Endothelial cell of umbilical vein (primary cell): Measurements from ENCODE around the gene HEATR3. TPM values are rescaled to one million over a fixed set of nuclear protein-coding genes. Genes with fewer than 3 reads are reported as not detected.

Experiments used
- BruUV-seq: library from RNA; stranded (reverse); fragments of 400-500 nt; replicated peaks from 2 replicates; lab custom pipeline; 2021; lab: Mats Ljungman, UMichigan
- CTCF ChIA-PET: fragments of 300-600, 350-600 bp; sonication (Branson Sonifier 250); formaldehyde crosslinking; loops from one replicate; lab custom pipeline; 2021; ENCODE audit warnings: antibody characterized with exemption, inconsistent platforms; lab: Charles Lee
- POLR2A ChIA-PET: fragments of 300-600, 350-600 bp; sonication (Branson Sonifier 250); formaldehyde crosslinking; loops from one replicate; lab custom pipeline; 2021; ENCODE audit warnings: antibody characterized with exemption, inconsistent platforms; lab: Charles Lee
- DNase-seq: peaks from one replicate; pipeline ENCODE4 v3.0.0-alpha.2; 2011; ENCODE audit warnings: low read depth, low spot score
- FAIRE-seq: peaks from 2 replicates; lab custom pipeline; 2011; peaks lifted over from hg19 to GRCh38; lab: Jason Lieb, UNC
- H2AFZ ChIP-seq: 2 replicates; pipeline ENCODE4 v1.6.0; 2012; ENCODE audit warnings: low read depth, low read length, control low read depth, inconsistent platforms
- H3K27ac ChIP-seq: 2 replicates; pipeline ENCODE4 v1.5.1; 2011; ENCODE audit warnings: low read depth, mild to moderate bottlenecking, control low read depth, low read length, moderate library complexity; ENCODE audit not compliant: insufficient read depth
- H3K27me3 ChIP-seq, 2 experiments: 2 replicates each; pipeline versions ENCODE4 v1.6.0 to v1.6.1; 2011; ENCODE audit warnings: low read length in 2 of 2, mixed read lengths in 1 of 2; ENCODE audit not compliant: control insufficient read depth in 2 of 2, insufficient read depth in 2 of 2
- H3K36me3 ChIP-seq, 2 experiments: 2 replicates in 1 of 2; 3 replicates in 1 of 2; pipeline ENCODE4 v1.5.1; 2011; ENCODE audit warnings: low read length in 2 of 2, mild to moderate bottlenecking in 1 of 2, moderate library complexity in 1 of 2; ENCODE audit not compliant: control insufficient read depth in 2 of 2, insufficient read depth in 2 of 2; ENCODE audit errors: extremely low read depth in 1 of 2
- H3K4me1 ChIP-seq: 3 replicates; pipeline ENCODE4 v1.5.1; 2011; ENCODE audit warnings: mild to moderate bottlenecking, low read length; ENCODE audit not compliant: control insufficient read depth, insufficient read depth; ENCODE audit errors: extremely low read depth
- H3K4me2 ChIP-seq: 2 replicates; pipeline ENCODE4 v1.6.1; 2011; ENCODE audit warnings: low read length, control low read depth, mixed read lengths; ENCODE audit not compliant: insufficient read depth
- H3K4me3 ChIP-seq, 3 experiments: fragments of 200-600 bp in 1 of 3; sonication (generic), shearing (Covaris generic) in 1 of 3; replicated peaks in 1 of 3; 2 replicates each; pipeline ENCODE4 v1.5.1; 2011 to 2016; ENCODE audit warnings: control low read depth in 3 of 3, low read length in 3 of 3, mild to moderate bottlenecking in 2 of 3, inconsistent platforms in 1 of 3, low read depth in 1 of 3, moderate library complexity in 1 of 3; ENCODE audit not compliant: insufficient read depth in 1 of 3
- H3K79me2 ChIP-seq: 2 replicates; pipeline ENCODE4 v1.6.0; 2012; ENCODE audit warnings: low read length, inconsistent platforms; ENCODE audit not compliant: control insufficient read depth, insufficient read depth
- H3K9ac ChIP-seq: replicated peaks from 2 replicates; pipeline ENCODE3; 2011; ENCODE audit warnings: low read length, control low read depth; ENCODE audit not compliant: insufficient read depth; ENCODE audit errors: extremely low read depth
- H3K9me1 ChIP-seq: replicated peaks from 3 replicates; pipeline ENCODE4 v1.6.0; 2011; ENCODE audit warnings: mild to moderate bottlenecking, low read length; ENCODE audit not compliant: control insufficient read depth, insufficient read depth; ENCODE audit errors: extremely low read depth
- H3K9me3 ChIP-seq: replicated peaks from 2 replicates; pipeline ENCODE4 v1.5.1; 2012; ENCODE audit warnings: low read length, inconsistent platforms; ENCODE audit not compliant: control insufficient read depth, insufficient read depth
- H4K20me1 ChIP-seq: replicated peaks from 2 replicates; pipeline ENCODE3; 2011; ENCODE audit warnings: mild to moderate bottlenecking, low read length; ENCODE audit not compliant: control insufficient read depth, insufficient read depth; ENCODE audit errors: extremely low read depth
- EZH2 ChIP-seq: IDR thresholded peaks from 2 replicates; pipeline ENCODE4 v1.6.1; 2012; ENCODE audit warnings: borderline replicate concordance, low read depth, mild to moderate bottlenecking, moderate library complexity, low read length, inconsistent platforms; ENCODE audit not compliant: severe bottlenecking
- FOS ChIP-seq: IDR thresholded peaks from 2 replicates; pipeline ENCODE4 v1.6.1; 2011; ENCODE audit warnings: mild to moderate bottlenecking, low read length, moderate library complexity, borderline replicate concordance; ENCODE audit not compliant: insufficient read depth
- GATA2 ChIP-seq: IDR thresholded peaks from 2 replicates; pipeline ENCODE4 v1.7.0; 2011; ENCODE audit warnings: low read depth, mild to moderate bottlenecking, moderate library complexity, mixed read lengths, low read length; ENCODE audit not compliant: insufficient read length, insufficient read depth
- JUN ChIP-seq: IDR thresholded peaks from 2 replicates; pipeline ENCODE4 v1.6.1; 2011; ENCODE audit warnings: borderline replicate concordance, low read depth; ENCODE audit not compliant: insufficient read length, insufficient read depth
- MYC ChIP-seq: IDR thresholded peaks from one replicate; pipeline ENCODE4 v1.6.1; 2011; ENCODE audit warnings: mild to moderate bottlenecking, low read depth, low read length
- POLR2A ChIP-seq: IDR thresholded peaks from 2 replicates; pipeline ENCODE4 v1.6.1; 2012; ENCODE audit warnings: low read depth, mild to moderate bottlenecking, control low read depth, low read length
- POLR2AphosphoS5 ChIP-seq: IDR thresholded peaks from 2 replicates; pipeline ENCODE4 v1.6.1; 2012; ENCODE audit warnings: low read depth, mild to moderate bottlenecking, control low read depth, low read length, moderate library complexity; ENCODE audit not compliant: insufficient read depth
- dilution Hi-C: fragments of 300-500 bp; cut with MboI; formaldehyde crosslinking; loops from one replicate; pipeline ENCODE4 v1.15.0; 2019; ENCODE audit warnings: low sequenced_read_pairs; ENCODE audit not compliant: extremely low pct_ligation_motif_present
- intact Hi-C: fragments of 100-400 bp; cut with micrococcal nuclease; formaldehyde crosslinking; loops from one replicate; pipeline ENCODE4 v1.10.0; 2022
- polyA plus RNA-seq, 4 experiments: library from polyadenylated mRNA; depleted of rRNA in 3 of 4; stranded (reverse) in 3 of 4; unstranded in 1 of 4; fragments of >200 nt; gene quantifications; 2 replicates each; pipeline versions ENCODE4 v1.2.1 to v1.2.3, GENCODE V29; 2011 to 2012; ENCODE audit warnings: missing spikeins in 1 of 4
- small RNA-seq: library from RNA; depleted of rRNA; stranded (forward); fragments of <200 nt; gene quantifications from one replicate; pipeline ENCODE3, GENCODE V24; 2012; ENCODE audit warnings: low replicate concordance, low read depth; ENCODE audit not compliant: insufficient read depth, insufficient read length
- total RNA-seq: library from RNA; stranded (reverse); gene quantifications from 2 replicates; pipeline ENCODE4 v1.2.3, GENCODE V29; 2021
- TF ChIP-seq, protein P1 (sequence below), 2 donors: IDR thresholded peaks; 1 replicate in 1 of 2; 2 replicates in 1 of 2; pipeline ENCODE4 v1.5.1; 2011; ENCODE audit warnings: low read length in 2 of 2, mild to moderate bottlenecking in 2 of 2, moderate library complexity in 2 of 2, control low read depth in 1 of 2, inconsistent platforms in 1 of 2, low read depth in 1 of 2; ENCODE audit not compliant: insufficient read depth in 1 of 2; ENCODE audit errors: extremely low read depth in 1 of 2
- TF ChIP-seq, protein P2 (sequence below): IDR thresholded peaks from 2 replicates; pipeline ENCODE4 v1.6.1; 2011; ENCODE audit not compliant: insufficient read depth, insufficient read length

The HEATR3 gene
- total and polyA plus RNA-seq, 2 donors (not counting 3 experiments of a cell fraction or from before 2014, with no cell fraction given) = 6.7 to 23.1 TPM

DNA sequence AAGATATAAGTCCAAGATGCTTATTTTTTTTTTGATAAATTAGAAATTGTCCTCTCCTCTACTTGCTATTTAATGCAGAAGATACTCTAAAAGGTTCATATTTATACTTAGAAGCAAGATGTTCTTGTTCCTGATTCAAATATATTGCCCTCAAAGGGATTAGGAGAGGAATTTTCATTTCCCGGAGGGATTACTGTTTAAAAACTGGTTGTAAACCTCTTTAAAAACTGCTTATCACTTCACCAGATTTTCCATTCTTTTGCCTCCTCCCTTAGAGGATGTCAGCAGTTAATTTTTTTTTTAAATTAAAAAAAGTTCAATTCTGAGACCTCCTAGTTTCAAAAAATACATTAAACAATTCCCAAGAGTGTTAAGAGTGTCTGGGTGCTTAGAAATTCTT is 90.2 kb downstream of the HEATR3 start:
- Histone ChIP-seq H4K20me1 (peaks cover 7% of the 10 kb centered on the region), H3K9me3 (no peaks in the 10 kb centered on the region), H3K36me3 (no peaks in the 10 kb centered on the region), H3K27me3 (no peaks in the 10 kb centered on the region), H3K27ac (no peak overlapping the region), H3K4me2 (peak overlapping the region; percentile 78), H3K9me1 (no peaks in the 10 kb centered on the region), H3K9ac (no peak overlapping the region), H3K79me2 (peaks cover 70% of the 10 kb centered on the region), H3K4me1 (peaks cover 17% of the 10 kb centered on the region), H3K4me3 (peak overlapping the region in 1 of 3 experiments; percentile 73), H2AFZ (no peak overlapping the region)
- ChIA-PET POLR2A (interaction anchor here (0.6 kb wide), 1 partner anchor 28 kb away, joined by 6 read pairs; no protein-coding TSS in a partner anchor), CTCF (interaction anchor here (1.1 to 3.5 kb wide), 7 partner anchors 11 to 199 kb away, joined by 3 to 55 read pairs (median 5); no protein-coding TSS in a partner anchor)
- DNase-seq = no peak
- TF ChIP-seq MYC (no peak), POLR2AphosphoS5 (no peak), GATA2 (no peak), FOS (no peak), JUN (no peak), EZH2 (no peak), POLR2A (no peak)
- TF ChIP-seq, protein P1, sequence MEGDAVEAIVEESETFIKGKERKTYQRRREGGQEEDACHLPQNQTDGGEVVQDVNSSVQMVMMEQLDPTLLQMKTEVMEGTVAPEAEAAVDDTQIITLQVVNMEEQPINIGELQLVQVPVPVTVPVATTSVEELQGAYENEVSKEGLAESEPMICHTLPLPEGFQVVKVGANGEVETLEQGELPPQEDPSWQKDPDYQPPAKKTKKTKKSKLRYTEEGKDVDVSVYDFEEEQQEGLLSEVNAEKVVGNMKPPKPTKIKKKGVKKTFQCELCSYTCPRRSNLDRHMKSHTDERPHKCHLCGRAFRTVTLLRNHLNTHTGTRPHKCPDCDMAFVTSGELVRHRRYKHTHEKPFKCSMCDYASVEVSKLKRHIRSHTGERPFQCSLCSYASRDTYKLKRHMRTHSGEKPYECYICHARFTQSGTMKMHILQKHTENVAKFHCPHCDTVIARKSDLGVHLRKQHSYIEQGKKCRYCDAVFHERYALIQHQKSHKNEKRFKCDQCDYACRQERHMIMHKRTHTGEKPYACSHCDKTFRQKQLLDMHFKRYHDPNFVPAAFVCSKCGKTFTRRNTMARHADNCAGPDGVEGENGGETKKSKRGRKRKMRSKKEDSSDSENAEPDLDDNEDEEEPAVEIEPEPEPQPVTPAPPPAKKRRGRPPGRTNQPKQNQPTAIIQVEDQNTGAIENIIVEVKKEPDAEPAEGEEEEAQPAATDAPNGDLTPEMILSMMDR (IDR thresholded peaks at IDR 0.05; ENCODE audit: extremely low read depth in 1 of 2, insufficient read depth in 1 of 2, low read depth in 1 of 2, low read length in 2 of 2) = no peak
- TF ChIP-seq, protein P2, sequence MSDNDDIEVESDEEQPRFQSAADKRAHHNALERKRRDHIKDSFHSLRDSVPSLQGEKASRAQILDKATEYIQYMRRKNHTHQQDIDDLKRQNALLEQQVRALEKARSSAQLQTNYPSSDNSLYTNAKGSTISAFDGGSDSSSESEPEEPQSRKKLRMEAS = no peak
- intact Hi-C loops (loop anchor here (10.0 kb wide), 1 partner anchor 589 kb away; the partner anchor contains the start of gene CYLD), dilution Hi-C loops (no loop called here)
- BruUV-seq = no TSS peak
- no peak for FAIRE-seq

Small RNA genes lying within 50 kb of the gene (small RNA-seq; reads per million reads assigned to genes)
- not detected for gene RF00017
- not detected for gene RF00156
- not detected for gene RNY4P3
- not detected for gene RPL10P14

Other genes starting within 250 kb of the HEATR3 start
- 3.2 and 8.1 TPM in 2 replicates for gene ZNF423, start 209.9 kb upstream of the HEATR3 start, total RNA-seq
- 2.2 and 2.3 TPM in 2 replicates for gene ZNF423, start 209.9 kb upstream of the HEATR3 start, polyA plus RNA-seq
- gene CNEP1R1, start 40.7 kb upstream of the HEATR3 start, total RNA-seq = 21.7 and 23.2 TPM in 2 replicates
- 13.1 and 15.3 TPM in 2 replicates for gene CNEP1R1, start 40.7 kb upstream of the HEATR3 start, polyA plus RNA-seq
- gene TENT4B, start 87.3 kb downstream of the HEATR3 start, total RNA-seq = 13.1 TPM in 2 replicates
- 3.5 and 4.2 TPM in 2 replicates for gene TENT4B, start 87.3 kb downstream of the HEATR3 start, polyA plus RNA-seq
- 9.3 and 9.7 TPM in 2 replicates for gene ADCY7, start 200.6 kb downstream of the HEATR3 start, total RNA-seq
- gene ADCY7, start 200.6 kb downstream of the HEATR3 start, polyA plus RNA-seq = 3.5 and 3.9 TPM in 2 replicates